ENCODE data around the gene ADAT3.
"Not testable (repeated sequence)": the region's sequence is repeated elsewhere in the genome, so short reads cannot be mapped to it uniquely, and the experiment has no call there.

The ADAT3 gene

GRCh38 chr19:1872807-1873523, 32.2 kb upstream of the ADAT3 start:
- DNase-seq, result no peak
- Histone ChIP-seq H3K27me3 (replicated peaks; ENCODE audit: insufficient read depth, low read length) (no peaks in the 10 kb centered on the region), H3K79me2 (ENCODE audit: low read length) (peaks cover 59% of the 10 kb centered on the region), H3K4me1 (ENCODE audit: low read length) (peaks cover 11% of the 10 kb centered on the region), H4K20me1 (ENCODE audit: insufficient read depth, low read length) (peaks cover 12% of the 10 kb centered on the region; the same call in 1 of the 2 replicates), H3K9me2 (replicated peaks; ENCODE audit: insufficient read depth, low read length) (no peaks in the 10 kb centered on the region), H3K4me2 (ENCODE audit: low read depth, low read length) (no peak overlapping the region), H3K4me3 (ENCODE audit: low read length) (no peak overlapping the region), H3F3A (ENCODE audit: insufficient read depth, low read length) (0 out of 2 replicates have a peak, but pooled peaks cover 15% of the 10 kb centered on the region), H3K9ac (ENCODE audit: low read length) (no peak overlapping the region), H2AFZ (ENCODE audit: low read length) (no peak overlapping the region), H3K27ac (ENCODE audit: low read length) (no peak overlapping the region), H3K9me3 (replicated peaks; ENCODE audit: insufficient read depth, low read length) (no peaks in the 10 kb centered on the region), H3K36me3 (replicated peaks; ENCODE audit: insufficient read depth, low read length) (peaks cover 4% of the 10 kb centered on the region)
- TF ChIP-seq EZH2 (optimal IDR thresholded peaks at IDR 0.05; ENCODE audit: low read depth, low read length), result no peak
- TF ChIP-seq CTCF (IDR thresholded peaks at IDR 0.05; ENCODE audit: low read length), result no peak
- no peak for TF ChIP-seq EZH2phosphoT487 (IDR thresholded peaks at IDR 0.05; ENCODE audit: low read length)

GRCh38 chr19:1873524-1874473, 31.4 kb upstream of the ADAT3 start:
- H3K27ac ChIP-seq (ENCODE audit: low read length), result no peak overlapping the region
- 0 out of 2 replicates have a peak, but pooled peaks cover 12% of the 10 kb centered on the region for H3F3A ChIP-seq (ENCODE audit: insufficient read depth, low read length)
- H3K4me1 ChIP-seq (ENCODE audit: low read length), result peaks cover 11% of the 10 kb centered on the region
- peaks cover 12% of the 10 kb centered on the region; the same call in 1 of the 2 replicates for H4K20me1 ChIP-seq (ENCODE audit: insufficient read depth, low read length)
- H3K9ac ChIP-seq (ENCODE audit: low read length), result peak overlapping the region; percentile 92; the same call in 1 of the 2 replicates
- H3K36me3 ChIP-seq (replicated peaks; ENCODE audit: insufficient read depth, low read length), result peaks cover 4% of the 10 kb centered on the region
- H3K4me3 ChIP-seq (ENCODE audit: low read length), result peak overlapping the region; percentile 87; the same call in 1 of the 2 replicates
- no peaks in the 10 kb centered on the region for H3K27me3 ChIP-seq (replicated peaks; ENCODE audit: insufficient read depth, low read length)
- no peaks in the 10 kb centered on the region for H3K9me2 ChIP-seq (replicated peaks; ENCODE audit: insufficient read depth, low read length)
- H2AFZ ChIP-seq (ENCODE audit: low read length), result no peak overlapping the region
- H3K4me2 ChIP-seq (ENCODE audit: low read depth, low read length), result peak overlapping the region; percentile 99; the same call in 1 of the 2 replicates
- no peak for DNase-seq
- no peak for TF ChIP-seq CTCF (IDR thresholded peaks at IDR 0.05; ENCODE audit: low read length)
- no peak for TF ChIP-seq EZH2phosphoT487 (IDR thresholded peaks at IDR 0.05; ENCODE audit: low read length)
- TF ChIP-seq EZH2 (optimal IDR thresholded peaks at IDR 0.05; ENCODE audit: low read depth, low read length), result no peak
- no peaks in the 10 kb centered on the region for H3K9me3 ChIP-seq (replicated peaks; ENCODE audit: insufficient read depth, low read length)
- H3K79me2 ChIP-seq (ENCODE audit: low read length), result peaks cover 59% of the 10 kb centered on the region

DNA sequence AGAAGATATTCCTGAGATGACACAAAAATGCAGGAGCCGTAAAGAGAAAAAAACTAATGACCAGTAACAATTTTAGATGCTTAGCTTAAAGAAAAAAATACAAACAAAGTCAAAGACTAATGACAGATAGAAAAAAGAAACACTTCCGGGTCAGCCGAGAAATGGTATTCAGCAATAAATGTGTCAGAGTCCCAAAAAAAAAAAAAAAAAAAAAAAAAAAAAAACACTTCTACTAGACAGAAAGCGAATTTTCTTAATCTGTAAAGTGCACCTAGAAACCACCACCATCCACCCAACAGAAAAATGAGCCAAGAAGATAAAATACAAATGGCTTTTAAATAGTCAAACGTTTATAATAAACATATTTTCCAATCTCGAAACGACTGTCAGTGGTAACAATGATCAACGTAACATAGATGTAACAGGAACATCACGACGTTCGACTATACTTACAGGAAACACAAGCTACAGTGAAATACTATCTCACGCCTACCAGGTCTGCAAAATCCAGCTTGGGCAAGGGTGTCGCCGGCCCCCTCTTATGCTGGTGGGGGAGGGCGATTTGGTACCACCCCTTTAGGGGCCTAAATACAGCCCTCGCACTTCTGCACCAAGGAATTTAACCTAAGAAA, 30.5 kb upstream of the ADAT3 start:
- H3K27ac ChIP-seq (ENCODE audit: low read length), result peak overlapping the region; percentile 19; the same call in 1 of the 2 replicates
- H4K20me1 ChIP-seq (ENCODE audit: insufficient read depth, low read length), result peaks cover 12% of the 10 kb centered on the region; the same call in 1 of the 2 replicates
- H3F3A ChIP-seq (ENCODE audit: insufficient read depth, low read length), result 0 out of 2 replicates have a peak, but pooled peaks cover 12% of the 10 kb centered on the region
- H3K79me2 ChIP-seq (ENCODE audit: low read length), result peaks cover 59% of the 10 kb centered on the region
- H3K9ac ChIP-seq (ENCODE audit: low read length), result peak overlapping the region; percentile 92; the same call in 1 of the 2 replicates
- peaks cover 11% of the 10 kb centered on the region for H3K4me1 ChIP-seq (ENCODE audit: low read length)
- no peaks in the 10 kb centered on the region for H3K9me2 ChIP-seq (replicated peaks; ENCODE audit: insufficient read depth, low read length)
- H3K4me3 ChIP-seq (ENCODE audit: low read length), result peak overlapping the region; percentile 87
- no peaks in the 10 kb centered on the region for H3K27me3 ChIP-seq (replicated peaks; ENCODE audit: insufficient read depth, low read length)
- H3K4me2 ChIP-seq (ENCODE audit: low read depth, low read length), result peak overlapping the region; percentile 99
- no peak for TF ChIP-seq EZH2phosphoT487 (IDR thresholded peaks at IDR 0.05; ENCODE audit: low read length)
- no peak for TF ChIP-seq CTCF (IDR thresholded peaks at IDR 0.05; ENCODE audit: low read length)
- no peak for TF ChIP-seq EZH2 (optimal IDR thresholded peaks at IDR 0.05; ENCODE audit: low read depth, low read length)
- no peaks in the 10 kb centered on the region for H3K9me3 ChIP-seq (replicated peaks; ENCODE audit: insufficient read depth, low read length)
- no peak for DNase-seq
- peaks cover 4% of the 10 kb centered on the region for H3K36me3 ChIP-seq (replicated peaks; ENCODE audit: insufficient read depth, low read length)
- H2AFZ ChIP-seq (ENCODE audit: low read length), result no peak overlapping the region

- peaks cover 11% of the 10 kb centered on the region for H3K4me1 ChIP-seq (ENCODE audit: low read length)
- not testable (repeated sequence) for DNase-seq; H3K9me2 ChIP-seq (replicated peaks; ENCODE audit: insufficient read depth, low read length); H3K36me3 ChIP-seq (replicated peaks; ENCODE audit: insufficient read depth, low read length); H3K9me3 ChIP-seq (replicated peaks; ENCODE audit: insufficient read depth, low read length); H3K27me3 ChIP-seq (replicated peaks; ENCODE audit: insufficient read depth, low read length)
- H2AFZ ChIP-seq (ENCODE audit: low read length), result peak overlapping the region; percentile 60; the same call in 1 of the 2 replicates
- peak overlapping the region; percentile 87 for H3K4me3 ChIP-seq (ENCODE audit: low read length)
- peak overlapping the region; percentile 71; the same call in 1 of the 2 replicates for H3K27ac ChIP-seq (ENCODE audit: low read length)
- peaks cover 12% of the 10 kb centered on the region; the same call in 1 of the 2 replicates for H4K20me1 ChIP-seq (ENCODE audit: insufficient read depth, low read length)
- H3K79me2 ChIP-seq (ENCODE audit: low read length), result peaks cover 62% of the 10 kb centered on the region
- peak overlapping the region; percentile 92 for H3K9ac ChIP-seq (ENCODE audit: low read length)
- 0 out of 2 replicates have a peak, but pooled peaks cover 12% of the 10 kb centered on the region for H3F3A ChIP-seq (ENCODE audit: insufficient read depth, low read length)
- H3K4me2 ChIP-seq (ENCODE audit: low read depth, low read length), result peak overlapping the region; percentile 99
These were observed 29.9 kb upstream of the ADAT3 start for GRCh38 chr19:1875265-1875645.
